Superior temporal gyrus (tissue), 1 donor: ENCODE results near the gene MRPL23.
"Not testable (repeated sequence)": the region's sequence is repeated elsewhere in the genome, so short reads cannot be mapped to it uniquely, and the experiment has no call there.

ENCODE experiments used
- DNase-seq: peaks from one replicate; pipeline ENCODE4 v3.0.0-alpha.2; 2016; ENCODE audit errors: extremely low spot score

MRPL23 gene

GRCh38 chr11:1933416-1934334 lies 13.5 kb upstream of the MRPL23 start:
- no peak for DNase-seq

- DNase-seq, result no peak
Observed at GRCh38 chr11:1934335-1935155, 12.6 kb upstream of the MRPL23 start.

- DNase-seq, result no peak
Observed at GRCh38 chr11:1935156-1936071, 11.7 kb upstream of the MRPL23 start.

- DNase-seq, result no peak
Observed at GRCh38 chr11:1936072-1936780, 10.9 kb upstream of the MRPL23 start.

GRCh38 chr11:1936781-1937615 lies 10.1 kb upstream of the MRPL23 start:
- DNase-seq, result no peak

- DNase-seq, result no peak
Observed at GRCh38 chr11:1937616-1938342, 9.4 kb upstream of the MRPL23 start.

GRCh38 chr11:1938343-1939005 lies 8.7 kb upstream of the MRPL23 start:
- DNase-seq, result no peak

- DNase-seq, result no peak
Observed at GRCh38 chr11:1939006-1939625, 8.0 kb upstream of the MRPL23 start.

- DNase-seq, result not testable (repeated sequence)
Observed at GRCh38 chr11:1939788-1940187, 7.3 kb upstream of the MRPL23 start.

- no peak for DNase-seq
Observed at GRCh38 chr11:1942558-1943260, 4.4 kb upstream of the MRPL23 start.

GRCh38 chr11:1943576-1943975 lies 3.6 kb upstream of the MRPL23 start:
- no peak for DNase-seq

- no peak for DNase-seq
Observed at GRCh38 chr11:1943977-1944376, 3.2 kb upstream of the MRPL23 start.

GRCh38 chr11:1947592-1948237 lies 583 bp downstream of the MRPL23 start:
- DNase-seq, result no peak

GRCh38 chr11:1948389-1948788 lies 1.3 kb downstream of the MRPL23 start:
- DNase-seq, result no peak

GRCh38 chr11:1949302-1949701 lies 2.2 kb downstream of the MRPL23 start:
- no peak for DNase-seq

GRCh38 chr11:1949922-1950321 lies 2.8 kb downstream of the MRPL23 start:
- no peak for DNase-seq

GRCh38 chr11:1952806-1953482 lies 5.8 kb downstream of the MRPL23 start:
- DNase-seq, result no peak
